Neural progenitor cell (in vitro differentiated cells): Measurements from ENCODE around the gene SKA2.

Experiments
- EZH2 ChIP-seq: fragments of 200-600 bp; sonication (generic); IDR thresholded peaks from 2 replicates; pipeline ENCODE4 v1.6.1; 2017; ENCODE audit warnings: antibody characterized with exemption, mild to moderate bottlenecking, moderate library complexity
- EZH2phosphoT487 ChIP-seq: fragments of 200-600 bp; sonication (generic); IDR thresholded peaks from 2 replicates; pipeline ENCODE4 v1.6.1; 2017; ENCODE audit warnings: antibody characterized with exemption
- TF ChIP-seq, protein P1 (sequence below): fragments of 200-600 bp; sonication (generic); IDR thresholded peaks from 2 replicates; pipeline ENCODE4 v1.5.1; 2017; ENCODE audit warnings: antibody characterized with exemption, mild to moderate bottlenecking

- TF ChIP-seq, protein P1, sequence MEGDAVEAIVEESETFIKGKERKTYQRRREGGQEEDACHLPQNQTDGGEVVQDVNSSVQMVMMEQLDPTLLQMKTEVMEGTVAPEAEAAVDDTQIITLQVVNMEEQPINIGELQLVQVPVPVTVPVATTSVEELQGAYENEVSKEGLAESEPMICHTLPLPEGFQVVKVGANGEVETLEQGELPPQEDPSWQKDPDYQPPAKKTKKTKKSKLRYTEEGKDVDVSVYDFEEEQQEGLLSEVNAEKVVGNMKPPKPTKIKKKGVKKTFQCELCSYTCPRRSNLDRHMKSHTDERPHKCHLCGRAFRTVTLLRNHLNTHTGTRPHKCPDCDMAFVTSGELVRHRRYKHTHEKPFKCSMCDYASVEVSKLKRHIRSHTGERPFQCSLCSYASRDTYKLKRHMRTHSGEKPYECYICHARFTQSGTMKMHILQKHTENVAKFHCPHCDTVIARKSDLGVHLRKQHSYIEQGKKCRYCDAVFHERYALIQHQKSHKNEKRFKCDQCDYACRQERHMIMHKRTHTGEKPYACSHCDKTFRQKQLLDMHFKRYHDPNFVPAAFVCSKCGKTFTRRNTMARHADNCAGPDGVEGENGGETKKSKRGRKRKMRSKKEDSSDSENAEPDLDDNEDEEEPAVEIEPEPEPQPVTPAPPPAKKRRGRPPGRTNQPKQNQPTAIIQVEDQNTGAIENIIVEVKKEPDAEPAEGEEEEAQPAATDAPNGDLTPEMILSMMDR = no peak
- TF ChIP-seq EZH2 (no peak), EZH2phosphoT487 (no peak)
Measured at GRCh38 chr17:59107306-59107670, 47.7 kb downstream of the SKA2 start.
